GM10266 (cell line): ENCODE data around the gene CXorf58.

Experiments used
- DNase-seq: peaks from one replicate; pipeline ENCODE4 v3.0.0; 2012; ENCODE audit errors: extremely low spot score
- CTCF ChIP-seq: IDR thresholded peaks from 2 replicates; pipeline ENCODE4 v1.5.1; 2012; ENCODE audit warnings: mild to moderate bottlenecking, low read depth; ENCODE audit not compliant: control insufficient read depth, insufficient read depth; ENCODE audit errors: missing control alignments

The CXorf58 gene

GRCh38 chrX:23879380-23880090 lies 28.3 kb upstream of the CXorf58 start:
- TF ChIP-seq CTCF, result no peak
- no peak for DNase-seq

- DNase-seq, result no peak
Measured at GRCh38 chrX:23883737-23884354, 24.0 kb upstream of the CXorf58 start.

GRCh38 chrX:23884427-23885024 lies 23.3 kb upstream of the CXorf58 start:
- TF ChIP-seq CTCF, result no peak
- no peak for DNase-seq

More at GRCh38 chrX:23883737-23884354, 24.0 kb upstream of the CXorf58 start:
- TF ChIP-seq CTCF, result no peak

- TF ChIP-seq CTCF, result no peak
Measured at GRCh38 chrX:23885803-23886202, 22.0 kb upstream of the CXorf58 start.

GRCh38 chrX:23887451-23887850 lies 20.4 kb upstream of the CXorf58 start:
- TF ChIP-seq CTCF, result no peak
- no peak for DNase-seq

More at GRCh38 chrX:23885803-23886202, 22.0 kb upstream of the CXorf58 start:
- DNase-seq, result no peak

GRCh38 chrX:23887918-23888317 lies 19.9 kb upstream of the CXorf58 start:
- no peak for TF ChIP-seq CTCF
- DNase-seq, result no peak
